OCI-LY7 (cell line): ENCODE data around the gene SH2D6. TPM values are rescaled to one million over a fixed set of nuclear protein-coding genes. Genes with fewer than 3 reads are reported as not detected.

ENCODE experiments used
- BruUV-seq: library from RNA; stranded (reverse); fragments of 400-500 nt; replicated peaks from 2 replicates; lab custom pipeline; 2021; lab: Mats Ljungman, UMichigan
- CTCF ChIA-PET: fragments of 300-600 bp; sonication (Branson Sonifier 250); formaldehyde crosslinking; loops from one replicate; lab custom pipeline; 2022; ENCODE audit warnings: antibody characterized with exemption; ENCODE audit not compliant: unreplicated experiment; lab: Charles Lee
- POLR2A ChIA-PET: fragments of 300-600 bp; sonication (Branson Sonifier 250); formaldehyde crosslinking; loops from one replicate; lab custom pipeline; 2022; ENCODE audit warnings: antibody characterized with exemption; lab: Charles Lee
- DNase-seq: peaks from one replicate; pipeline ENCODE4 v3.0.0-alpha.2; 2015; ENCODE audit warnings: low spot score
- H2AFZ ChIP-seq: fragments of 200-600 bp; sonication (generic), shearing (Covaris generic); 2 replicates; pipeline ENCODE4 v1.6.1; 2014; ENCODE audit warnings: mild to moderate bottlenecking, antibody characterized with exemption, low read length, moderate library complexity
- H3K27ac ChIP-seq: fragments of 200-600 bp; sonication (generic); 2 replicates; pipeline ENCODE4 v1.5.1; 2014; ENCODE audit warnings: mixed run types, low read depth, mild to moderate bottlenecking, moderate library complexity, low read length, inconsistent platforms; ENCODE audit not compliant: poor library complexity, severe bottlenecking
- H3K36me3 ChIP-seq: fragments of 200-600 bp; sonication (generic); 2 replicates; pipeline ENCODE4 v1.6.1; 2014; ENCODE audit warnings: mild to moderate bottlenecking, antibody characterized with exemption, low read length, moderate library complexity, mixed read lengths; ENCODE audit not compliant: insufficient read depth
- H3K4me1 ChIP-seq: fragments of 200-600 bp; sonication (generic); 2 replicates; pipeline ENCODE4 v1.5.1; 2014; ENCODE audit warnings: mild to moderate bottlenecking, low read length; ENCODE audit not compliant: insufficient read depth, poor library complexity, severe bottlenecking
- H3K4me2 ChIP-seq: fragments of 200-600 bp; sonication (generic); 2 replicates; pipeline ENCODE4 v1.6.1; 2014; ENCODE audit warnings: mild to moderate bottlenecking, low read length
- H3K4me3 ChIP-seq: fragments of 200-600 bp; sonication (generic); 2 replicates; pipeline ENCODE4 v1.5.1; 2014; ENCODE audit warnings: mild to moderate bottlenecking, low read depth, low read length; ENCODE audit not compliant: poor library complexity, severe bottlenecking
- H3K79me2 ChIP-seq: fragments of 200-600 bp; sonication (generic); 2 replicates; pipeline ENCODE4 v1.6.1; 2016; ENCODE audit warnings: low read depth, mild to moderate bottlenecking, low read length, moderate library complexity, mixed read lengths; ENCODE audit not compliant: insufficient read depth
- H3K9me2 ChIP-seq: fragments of 200-600 bp; sonication (generic); 2 replicates; pipeline ENCODE4 v1.6.1; 2016; ENCODE audit warnings: mild to moderate bottlenecking, low read length, mixed read lengths; ENCODE audit not compliant: insufficient read depth
- H3K9me3 ChIP-seq: fragments of 200-600 bp; sonication (generic); 2 replicates; pipeline ENCODE4 v1.6.1; 2014; ENCODE audit warnings: mild to moderate bottlenecking, mixed run types, low read length, mixed read lengths
- H4K20me1 ChIP-seq: fragments of 200-600 bp; sonication (generic); 2 replicates; pipeline ENCODE4 v1.6.1; 2014; ENCODE audit warnings: mild to moderate bottlenecking, antibody characterized with exemption, low read length, moderate library complexity, mixed read lengths; ENCODE audit not compliant: insufficient read depth
- EZH2phosphoT487 ChIP-seq: fragments of 200-600 bp; sonication (generic); IDR thresholded peaks from 2 replicates; pipeline ENCODE4 v1.6.1; 2018; ENCODE audit warnings: low read depth, borderline replicate concordance, mild to moderate bottlenecking, mixed run types, antibody characterized with exemption, low read length, moderate library complexity, mixed read lengths
- intact Hi-C: fragments of 100-400 bp; cut with micrococcal nuclease; formaldehyde crosslinking; loops from one replicate; pipeline ENCODE4 v1.10.0; 2022; ENCODE audit not compliant: unreplicated experiment
- total RNA-seq, 2 experiments: library from RNA; depleted of rRNA in 1 of 2; stranded (reverse); fragments of >200 nt in 1 of 2; shearing (Covaris generic) in 1 of 2; gene quantifications; 2 replicates each; pipeline ENCODE4 v1.2.3, GENCODE V29; 2014 to 2022
- TF ChIP-seq, protein P1 (sequence below): fragments of 200-600 bp; sonication (generic); conservative IDR thresholded peaks from 2 replicates; pipeline ENCODE4 v1.5.1; 2014; ENCODE audit warnings: mild to moderate bottlenecking, antibody characterized with exemption, low read length, moderate library complexity, mixed read lengths

SH2D6 gene
- total RNA-seq, 2 experiments from 2014 or later: 0.35 to 2.6 TPM

DNA sequence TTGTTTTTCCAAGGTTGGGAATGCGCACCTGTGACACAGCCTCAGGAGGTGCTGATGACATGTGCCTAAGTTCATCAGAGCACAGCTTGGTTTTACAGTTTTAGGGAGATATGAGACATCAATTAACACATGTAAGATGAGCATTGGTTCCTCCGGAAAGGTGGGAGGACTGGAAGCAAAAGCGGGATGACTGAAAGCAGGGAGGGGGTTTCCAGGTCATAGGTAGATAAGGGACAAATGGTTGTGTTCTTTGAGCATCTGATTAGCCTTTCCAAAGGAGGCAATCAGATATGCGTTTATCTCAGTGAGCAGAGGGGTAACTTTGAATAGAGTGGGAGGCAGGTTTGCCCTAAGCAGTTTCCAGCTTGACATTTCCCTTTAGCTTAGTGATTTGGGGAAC is 34.7 kb upstream of the SH2D6 start:
- Histone ChIP-seq H3K4me3 (no peak overlapping the region), H3K36me3 (peaks cover 31% of the 10 kb centered on the region), H3K9me3 (peaks cover 10% of the 10 kb centered on the region; the same call in 1 of the 2 replicates), H2AFZ (no peak overlapping the region), H4K20me1 (no peaks in the 10 kb centered on the region), H3K9me2 (no peaks in the 10 kb centered on the region), H3K79me2 (no peaks in the 10 kb centered on the region), H3K4me1 (no peaks in the 10 kb centered on the region), H3K4me2 (no peak overlapping the region), H3K27ac (no peak overlapping the region)
- no peak for DNase-seq
- intact Hi-C loops: no loop called here
- BruUV-seq: no TSS peak
- ChIA-PET CTCF (no interaction called here), POLR2A (no interaction called here)
- TF ChIP-seq EZH2phosphoT487: no peak
- TF ChIP-seq, protein P1, sequence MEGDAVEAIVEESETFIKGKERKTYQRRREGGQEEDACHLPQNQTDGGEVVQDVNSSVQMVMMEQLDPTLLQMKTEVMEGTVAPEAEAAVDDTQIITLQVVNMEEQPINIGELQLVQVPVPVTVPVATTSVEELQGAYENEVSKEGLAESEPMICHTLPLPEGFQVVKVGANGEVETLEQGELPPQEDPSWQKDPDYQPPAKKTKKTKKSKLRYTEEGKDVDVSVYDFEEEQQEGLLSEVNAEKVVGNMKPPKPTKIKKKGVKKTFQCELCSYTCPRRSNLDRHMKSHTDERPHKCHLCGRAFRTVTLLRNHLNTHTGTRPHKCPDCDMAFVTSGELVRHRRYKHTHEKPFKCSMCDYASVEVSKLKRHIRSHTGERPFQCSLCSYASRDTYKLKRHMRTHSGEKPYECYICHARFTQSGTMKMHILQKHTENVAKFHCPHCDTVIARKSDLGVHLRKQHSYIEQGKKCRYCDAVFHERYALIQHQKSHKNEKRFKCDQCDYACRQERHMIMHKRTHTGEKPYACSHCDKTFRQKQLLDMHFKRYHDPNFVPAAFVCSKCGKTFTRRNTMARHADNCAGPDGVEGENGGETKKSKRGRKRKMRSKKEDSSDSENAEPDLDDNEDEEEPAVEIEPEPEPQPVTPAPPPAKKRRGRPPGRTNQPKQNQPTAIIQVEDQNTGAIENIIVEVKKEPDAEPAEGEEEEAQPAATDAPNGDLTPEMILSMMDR: no peak

DNA sequence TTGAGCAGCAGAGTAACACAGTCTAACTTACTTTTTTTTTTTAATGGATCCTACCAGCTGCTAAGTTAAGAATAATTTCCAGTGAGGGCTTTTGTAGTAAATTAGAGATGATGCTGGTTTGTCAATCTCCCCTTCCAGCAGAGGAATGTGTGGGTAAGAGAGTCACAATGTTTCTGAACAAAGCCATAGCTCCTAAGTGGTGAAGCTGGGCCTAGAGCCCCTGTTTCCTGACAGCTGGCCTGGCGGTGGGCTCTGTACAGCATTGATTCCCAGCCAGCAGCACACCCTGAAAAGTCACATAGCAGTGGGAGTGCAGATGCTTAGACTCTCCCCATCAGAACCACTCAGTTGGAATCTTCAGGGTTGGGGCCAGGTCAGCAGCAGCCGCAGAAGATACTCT is 32.8 kb upstream of the SH2D6 start:
- DNase-seq: no peak
- CTCF ChIA-PET: no interaction called here
- H3K79me2 ChIP-seq: no peaks in the 10 kb centered on the region
- H3K36me3 ChIP-seq: peaks cover 12% of the 10 kb centered on the region
- no peak for TF ChIP-seq EZH2phosphoT487
- TF ChIP-seq, protein P1: no peak
- no peaks in the 10 kb centered on the region for H3K9me3 ChIP-seq
- H3K4me1 ChIP-seq: no peaks in the 10 kb centered on the region
- intact Hi-C loops: no loop called here
- no peaks in the 10 kb centered on the region for H3K9me2 ChIP-seq
- no peaks in the 10 kb centered on the region for H4K20me1 ChIP-seq
- POLR2A ChIA-PET: interaction anchor here (0.6 kb wide), 1 partner anchor 9 kb away, joined by 3 read pairs; no protein-coding TSS in a partner anchor
- no peak overlapping the region for H3K4me3 ChIP-seq
- no peak overlapping the region for H3K27ac ChIP-seq
- BruUV-seq: no TSS peak
- no peak overlapping the region for H2AFZ ChIP-seq
- H3K4me2 ChIP-seq: no peak overlapping the region

DNA sequence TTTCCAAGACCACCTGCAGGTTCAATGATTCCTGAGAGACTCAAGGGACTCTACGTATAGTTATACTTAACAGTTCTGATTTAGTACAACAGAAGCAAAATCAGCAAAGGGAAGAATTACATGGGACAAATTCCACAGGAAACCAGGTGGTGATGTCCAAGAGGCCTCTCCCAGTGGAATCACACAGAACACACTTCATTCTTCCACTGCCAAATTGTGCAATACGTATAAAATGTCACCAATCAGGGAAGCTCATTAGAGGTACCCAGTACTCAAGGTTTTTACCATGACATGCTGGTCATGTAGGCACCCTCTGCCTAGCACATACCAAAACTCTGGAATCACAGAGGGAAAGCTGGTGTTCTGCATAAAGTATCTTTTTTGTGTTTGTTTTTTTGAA is 30.8 kb upstream of the SH2D6 start:
- DNase-seq: no peak
- ChIA-PET CTCF (no interaction called here), POLR2A (interaction anchor here (0.7 kb wide), 2 partner anchors 27 to 61 kb away, joined by 3 read pairs; no protein-coding TSS in a partner anchor)
- 0 out of 2 replicates have a peak, but pooled peaks cover 3% of the 10 kb centered on the region for H3K36me3 ChIP-seq
- H3K9me3 ChIP-seq: no peaks in the 10 kb centered on the region
- H2AFZ ChIP-seq: no peak overlapping the region
- no peak overlapping the region for H3K4me2 ChIP-seq
- intact Hi-C loops: no loop called here
- H4K20me1 ChIP-seq: no peaks in the 10 kb centered on the region
- H3K4me3 ChIP-seq: no peak overlapping the region
- peaks cover 6% of the 10 kb centered on the region for H3K4me1 ChIP-seq
- H3K27ac ChIP-seq: no peak overlapping the region
- no peak for TF ChIP-seq EZH2phosphoT487
- TF ChIP-seq, protein P1: no peak
- H3K9me2 ChIP-seq: no peaks in the 10 kb centered on the region
- no peaks in the 10 kb centered on the region for H3K79me2 ChIP-seq
- BruUV-seq: no TSS peak
